GM18870 (cell line): ENCODE data around the gene GHITM.
"Not testable (repeated sequence)": the region's sequence is repeated elsewhere in the genome, so short reads cannot be mapped to it uniquely, and the experiment has no call there.

Experiments used
- ATAC-seq: cut with Tn5 transposase; IDR thresholded peaks from one replicate; pipeline ENCODE4 v1.9.1; 2021; ENCODE audit warnings: moderate library complexity; ENCODE audit not compliant: unreplicated experiment

GHITM gene

DNA sequence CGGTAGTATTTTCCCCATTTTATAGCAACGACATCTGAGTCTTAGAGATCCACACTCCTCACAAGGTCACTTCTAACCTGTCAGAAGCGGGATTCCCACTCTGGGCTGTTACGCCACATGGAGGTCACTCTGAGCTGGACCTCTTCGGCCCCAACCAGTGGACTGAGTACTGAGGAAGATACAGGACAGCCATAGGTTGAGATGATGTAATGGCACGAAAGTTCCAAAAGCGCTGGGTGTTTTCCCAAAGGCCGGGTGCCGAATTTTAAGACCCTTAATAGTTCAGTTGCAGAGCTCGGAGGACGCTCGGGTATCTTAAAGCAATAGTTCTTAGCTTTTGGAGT is 699 bp downstream of the GHITM start:
- ATAC-seq: no peak

DNA sequence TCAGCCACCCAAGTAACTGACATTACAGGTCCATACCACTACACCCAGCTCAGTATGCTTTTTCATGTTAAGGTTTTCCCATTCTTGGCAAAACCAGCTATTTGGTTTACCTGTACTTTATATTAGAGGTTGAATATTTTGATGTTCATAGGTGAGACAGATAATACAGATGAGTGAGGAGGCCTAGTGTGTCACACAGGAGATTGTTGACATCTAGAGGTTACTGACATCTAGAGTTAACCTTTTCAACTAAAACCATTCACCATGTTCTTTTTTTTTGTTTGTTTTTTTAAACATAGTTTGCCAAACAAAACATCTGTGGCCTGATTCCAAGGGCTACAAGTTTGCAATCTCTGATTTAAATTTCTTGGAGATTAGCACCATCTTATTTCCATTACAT is 8.0 kb downstream of the GHITM start:
- ATAC-seq: no peak

DNA sequence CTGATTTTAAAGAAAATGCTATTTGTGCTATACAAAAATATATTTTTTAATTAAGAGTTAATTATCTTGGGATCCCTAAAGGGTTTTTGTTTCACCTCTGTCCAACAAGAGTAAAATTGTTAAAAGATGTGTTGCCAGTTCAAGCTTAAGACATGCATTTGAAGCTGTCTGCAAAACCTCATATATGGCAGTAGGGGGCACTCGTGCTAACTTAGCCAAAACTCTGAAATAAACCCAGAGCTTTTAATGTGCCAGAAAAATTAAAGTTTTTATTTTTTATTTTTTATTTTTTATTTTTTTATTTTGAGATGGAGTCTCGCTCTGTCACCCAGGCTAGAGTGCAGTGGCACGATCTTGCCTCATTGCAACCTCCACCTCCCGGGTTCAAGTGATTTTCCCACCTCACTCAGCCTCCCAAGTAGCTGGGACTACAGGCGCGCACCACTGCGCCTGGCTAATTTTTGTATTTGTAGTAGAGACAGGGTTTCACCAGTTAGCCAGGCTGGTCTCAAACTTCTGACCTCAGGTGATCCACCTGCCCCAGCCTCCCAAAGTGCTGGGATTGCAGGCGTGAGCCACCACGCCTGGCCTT is 8.8 kb downstream of the GHITM start:
- ATAC-seq: peak; percentile 52

DNA sequence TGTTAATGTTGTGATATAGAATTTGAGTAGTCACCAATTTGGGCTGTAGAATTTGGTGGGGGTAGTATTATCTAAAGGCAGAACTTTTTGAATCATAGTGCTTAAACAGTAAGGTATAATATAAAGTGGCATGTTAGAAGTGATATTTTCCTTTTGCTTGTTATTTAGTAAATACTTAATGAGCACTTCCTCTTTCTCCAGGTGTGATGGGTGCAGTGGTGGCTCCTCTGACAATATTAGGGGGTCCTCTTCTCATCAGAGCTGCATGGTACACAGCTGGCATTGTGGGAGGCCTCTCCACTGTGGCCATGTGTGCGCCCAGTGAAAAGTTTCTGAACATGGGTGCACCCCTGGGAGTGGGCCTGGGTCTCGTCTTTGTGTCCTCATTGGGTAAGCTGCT is 10.5 kb downstream of the GHITM start:
- ATAC-seq: no peak

GRCh38 chr10:84152769-84153168 is 13.5 kb downstream of the GHITM start:
- no peak for ATAC-seq

DNA sequence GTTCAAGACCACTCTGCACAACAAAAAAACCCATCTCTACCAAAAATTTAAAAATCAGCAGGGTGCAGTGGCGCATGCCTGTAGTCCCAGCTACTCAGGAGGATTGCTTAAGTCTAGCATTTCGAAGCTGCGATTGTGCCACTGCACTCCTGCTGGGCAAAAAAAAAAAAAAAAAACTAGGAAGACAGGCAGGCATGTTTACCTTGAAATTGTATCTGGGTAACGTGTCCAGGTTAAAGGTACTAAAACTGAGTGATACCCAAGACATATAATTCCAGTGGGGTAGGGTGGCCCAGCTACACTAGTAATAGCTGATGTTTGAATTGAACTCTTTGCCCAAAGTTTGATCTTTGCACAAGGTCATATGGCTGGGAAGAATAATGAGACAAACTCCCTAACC is 16.2 kb downstream of the GHITM start:
- ATAC-seq: no peak

- no peak for ATAC-seq
Measured at GRCh38 chr10:84156009-84156408, 16.7 kb downstream of the GHITM start.

DNA sequence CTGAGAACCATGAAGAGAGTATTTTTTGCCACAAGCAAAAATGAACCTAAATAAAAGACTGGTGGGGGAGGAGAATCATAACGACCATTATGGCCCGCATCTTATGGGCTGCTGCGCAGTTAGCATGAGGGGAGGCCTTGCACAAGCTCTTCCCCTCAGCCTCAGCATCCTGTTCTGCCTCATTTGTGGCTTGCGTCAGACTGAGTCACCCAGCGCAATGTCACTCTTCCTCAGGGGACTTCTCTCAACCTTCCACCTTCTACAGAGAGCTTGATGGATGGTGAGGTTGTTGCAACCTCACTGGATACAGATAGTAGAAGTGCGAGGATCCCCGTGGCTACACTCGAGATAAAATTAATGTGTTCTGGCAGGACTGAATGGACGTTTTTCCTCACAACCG is 17.5 kb downstream of the GHITM start:
- no peak for ATAC-seq

GRCh38 chr10:84158061-84158460 is 18.8 kb downstream of the GHITM start:
- ATAC-seq: no peak

GRCh38 chr10:84158550-84158949 is 19.2 kb downstream of the GHITM start:
- ATAC-seq: no peak

GRCh38 chr10:84159076-84159685 is 19.9 kb downstream of the GHITM start:
- no peak for ATAC-seq

GRCh38 chr10:84160663-84161362 is 21.5 kb downstream of the GHITM start:
- ATAC-seq: no peak

- no peak for ATAC-seq
Measured at GRCh38 chr10:84163996-84164395, 24.7 kb downstream of the GHITM start.

DNA sequence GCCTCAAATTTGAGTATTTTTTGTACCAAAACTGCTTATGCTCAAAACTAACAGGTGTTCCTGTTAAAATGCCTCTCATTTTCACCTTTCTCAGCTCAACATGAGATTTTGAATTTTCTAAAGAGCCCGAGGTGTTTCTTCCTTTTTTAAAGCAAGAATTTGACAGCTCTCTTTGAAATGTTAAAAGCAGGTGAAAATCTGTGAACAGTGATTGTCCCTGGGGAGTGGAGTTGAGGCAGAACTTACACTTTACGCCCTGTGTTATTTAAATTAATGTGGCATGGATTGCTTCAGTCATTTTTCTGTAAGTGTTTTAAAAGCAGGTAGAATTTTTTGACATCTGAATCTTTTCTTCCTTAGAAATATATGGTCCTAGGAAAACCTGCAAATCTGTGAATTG is 25.1 kb downstream of the GHITM start:
- no peak for ATAC-seq

- ATAC-seq: peak; percentile 64
Measured at GRCh38 chr10:84166620-84167288, 27.4 kb downstream of the GHITM start.

GRCh38 chr10:84167289-84167653 is 28.0 kb downstream of the GHITM start:
- not testable (repeated sequence) for ATAC-seq

DNA sequence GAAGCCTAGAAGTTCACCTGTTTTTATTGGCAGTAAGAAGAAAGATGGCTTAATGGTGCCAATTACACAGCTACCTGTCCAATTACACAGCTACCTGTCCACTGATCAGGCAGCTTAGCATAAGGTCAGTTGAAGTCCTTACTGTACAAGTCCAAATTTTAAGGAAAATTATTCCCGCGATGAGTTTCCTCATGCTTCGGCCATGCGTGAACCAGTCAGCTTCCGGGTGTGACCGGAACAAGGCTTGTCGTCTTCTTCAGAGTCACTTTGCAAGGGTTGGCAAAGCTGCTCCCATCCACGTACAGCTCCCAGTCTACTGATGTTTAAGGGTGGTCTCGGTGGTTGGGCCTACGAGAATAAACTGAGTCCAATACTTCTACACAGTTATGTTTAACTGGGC is 29.1 kb downstream of the GHITM start:
- not testable (repeated sequence) for ATAC-seq

DNA sequence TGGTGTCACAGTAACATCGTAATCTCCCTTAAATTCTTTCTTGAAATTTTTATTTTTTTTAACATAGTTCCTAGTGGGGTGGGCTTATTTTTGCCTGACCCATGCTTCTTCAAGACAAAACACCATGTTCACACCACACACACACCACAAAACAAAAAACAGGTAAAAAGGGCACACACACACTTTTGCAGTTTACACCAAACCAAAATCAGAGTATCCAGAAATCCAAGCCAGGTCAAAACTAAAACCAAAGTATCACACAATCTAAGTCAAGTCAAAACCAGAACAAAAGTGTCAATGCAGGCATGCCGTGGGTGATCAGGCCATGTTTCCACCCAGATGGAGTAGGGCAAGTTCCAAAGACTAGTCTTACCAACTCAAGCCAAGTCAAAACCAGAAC is 31.9 kb downstream of the GHITM start:
- not testable (repeated sequence) for ATAC-seq

GRCh38 chr10:84171700-84172466 is 32.6 kb downstream of the GHITM start:
- peak; percentile 32 for ATAC-seq

DNA sequence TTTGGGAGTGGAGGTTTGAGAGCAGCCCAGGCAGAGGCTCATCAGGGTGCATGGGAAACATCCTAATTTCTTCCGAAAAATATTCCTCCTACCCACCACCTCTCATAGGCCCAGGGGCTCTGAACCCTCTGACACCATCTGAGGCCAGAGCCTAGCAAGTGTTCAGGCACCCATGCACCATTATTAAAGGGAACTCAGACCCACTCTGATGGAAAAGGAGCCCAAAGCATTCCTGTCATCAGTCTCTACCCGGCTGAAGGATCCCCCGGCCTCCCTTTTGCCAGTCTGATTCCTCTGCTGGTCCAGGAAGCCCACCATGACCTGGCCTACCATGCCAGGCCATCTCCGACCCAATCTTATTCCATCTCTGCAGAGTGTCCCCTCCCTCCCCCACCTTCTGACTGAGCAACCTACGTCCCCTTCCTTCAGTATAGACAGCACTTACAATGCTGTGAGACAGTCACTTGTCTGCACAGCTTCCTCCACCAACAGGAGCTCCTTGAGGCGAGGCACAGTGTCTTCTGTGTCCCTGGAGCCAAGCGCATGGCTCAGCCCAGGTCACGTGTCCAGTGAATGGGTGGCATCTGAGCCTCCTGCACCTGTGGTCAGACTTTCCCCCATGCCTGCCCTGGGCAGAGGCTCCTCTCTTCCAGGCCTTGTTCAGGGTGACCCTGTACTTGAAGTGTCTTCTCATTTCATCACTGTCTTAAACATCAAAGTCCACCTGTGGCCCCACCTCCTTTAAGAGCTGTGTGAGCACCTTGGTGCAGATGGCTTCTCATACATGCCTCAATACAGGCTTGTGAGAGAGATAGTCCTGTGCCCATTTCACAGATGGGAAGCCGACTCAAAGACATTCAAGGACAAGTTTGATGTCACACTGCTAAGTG is 33.4 kb downstream of the GHITM start:
- ATAC-seq: peak; percentile 46
